Breast epithelium (tissue), 4 donors: ENCODE data around the gene RFPL3. TPM values are rescaled to one million over a fixed set of nuclear protein-coding genes. Genes with fewer than 3 reads are reported as not detected.

Experiments
- DNase-seq, 2 donors: peaks; one replicate each; pipeline ENCODE4 v3.0.0-alpha.2; 2019; ENCODE audit warnings: low spot score in 2 of 2
- H3K27ac ChIP-seq, 2 donors: fragments of 200-600 bp; sonication (generic) in 1 of 2; one replicate each; pipeline ENCODE4 v1.5.1; 2016 to 2019; ENCODE audit warnings: mild to moderate bottlenecking in 1 of 2
- H3K27me3 ChIP-seq, 2 donors: fragments of 200-600 bp; sonication (generic) in 1 of 2; one replicate each; pipeline versions ENCODE4 v1.5.1 to v1.6.0; 2017 to 2019; ENCODE audit warnings: control low read depth in 1 of 2, mild to moderate bottlenecking in 1 of 2
- H3K36me3 ChIP-seq: fragments of 200-600 bp; one replicate; pipeline ENCODE4 v1.5.1; 2019
- H3K4me1 ChIP-seq, 2 donors: fragments of 200-600 bp; sonication (generic); one replicate each; pipeline ENCODE4 v1.5.1; 2016 to 2019; ENCODE audit warnings: control low read depth in 1 of 2
- H3K4me3 ChIP-seq, 3 donors: fragments of 200-600 bp; sonication (generic); 1 replicate in 2 of 3; 2 replicates in 1 of 3; pipeline ENCODE4 v1.5.1; 2016 to 2019; ENCODE audit warnings: mild to moderate bottlenecking in 3 of 3, moderate library complexity in 2 of 3
- H3K9me3 ChIP-seq, 2 donors: fragments of 200-600 bp; sonication (generic) in 1 of 2; one replicate each; pipeline ENCODE4 v1.5.1; 2016 to 2019; ENCODE audit warnings: control low read depth in 1 of 2
- POLR2A ChIP-seq: fragments of 450-650 bp; IDR thresholded peaks from one replicate; pipeline ENCODE4 v1.6.1; 2016; ENCODE audit warnings: antibody characterized with exemption, mild to moderate bottlenecking, moderate library complexity
- POLR2AphosphoS5 ChIP-seq, 3 donors: sonication (generic); formaldehyde crosslinking; IDR thresholded peaks; one replicate each; pipeline ENCODE4 v1.6.1; 2017; ENCODE audit warnings: antibody characterized with exemption in 3 of 3
- intact Hi-C: fragments of 100-400 bp; cut with DNase I; formaldehyde crosslinking; loops from one replicate; pipeline ENCODE4 v1.15.1; 2023; ENCODE audit warnings: low total_unique reads
- total RNA-seq, 3 donors: library from RNA; depleted of rRNA; stranded (reverse); fragments of >200 nt; gene quantifications; one replicate each; pipeline ENCODE4 v1.1.0, GENCODE V29; 2016
- TF ChIP-seq, protein P1 (sequence below), 3 donors: fragments of 450-650 bp; IDR thresholded peaks; one replicate each; pipeline ENCODE4 v1.5.1; 2016 to 2017; ENCODE audit warnings: antibody characterized with exemption in 3 of 3, mild to moderate bottlenecking in 3 of 3, moderate library complexity in 3 of 3

RFPL3 gene
- total RNA-seq, 3 donors from 2014 or later = not detected

DNA sequence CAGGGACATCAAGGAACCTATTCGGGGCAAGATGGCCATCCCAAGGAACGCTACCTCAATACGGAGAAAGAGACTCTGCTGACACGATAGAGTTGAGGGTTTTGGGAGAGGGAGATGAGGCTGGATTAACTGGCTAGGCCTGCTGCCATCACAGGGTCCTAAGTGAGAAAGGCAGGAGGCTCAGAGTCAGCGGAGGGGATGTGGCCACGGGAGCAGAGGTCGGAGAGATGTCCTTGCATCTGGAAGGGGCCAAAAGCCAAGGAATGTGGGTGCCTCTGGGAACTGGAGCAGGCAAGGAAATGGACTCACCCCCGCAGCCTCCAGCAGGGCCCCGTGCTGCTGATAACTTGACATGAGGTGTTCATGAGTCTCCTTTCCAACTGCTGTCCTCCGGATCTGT lies 31.0 kb upstream of the RFPL3 start:
- TF ChIP-seq, protein P1, sequence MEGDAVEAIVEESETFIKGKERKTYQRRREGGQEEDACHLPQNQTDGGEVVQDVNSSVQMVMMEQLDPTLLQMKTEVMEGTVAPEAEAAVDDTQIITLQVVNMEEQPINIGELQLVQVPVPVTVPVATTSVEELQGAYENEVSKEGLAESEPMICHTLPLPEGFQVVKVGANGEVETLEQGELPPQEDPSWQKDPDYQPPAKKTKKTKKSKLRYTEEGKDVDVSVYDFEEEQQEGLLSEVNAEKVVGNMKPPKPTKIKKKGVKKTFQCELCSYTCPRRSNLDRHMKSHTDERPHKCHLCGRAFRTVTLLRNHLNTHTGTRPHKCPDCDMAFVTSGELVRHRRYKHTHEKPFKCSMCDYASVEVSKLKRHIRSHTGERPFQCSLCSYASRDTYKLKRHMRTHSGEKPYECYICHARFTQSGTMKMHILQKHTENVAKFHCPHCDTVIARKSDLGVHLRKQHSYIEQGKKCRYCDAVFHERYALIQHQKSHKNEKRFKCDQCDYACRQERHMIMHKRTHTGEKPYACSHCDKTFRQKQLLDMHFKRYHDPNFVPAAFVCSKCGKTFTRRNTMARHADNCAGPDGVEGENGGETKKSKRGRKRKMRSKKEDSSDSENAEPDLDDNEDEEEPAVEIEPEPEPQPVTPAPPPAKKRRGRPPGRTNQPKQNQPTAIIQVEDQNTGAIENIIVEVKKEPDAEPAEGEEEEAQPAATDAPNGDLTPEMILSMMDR (IDR thresholded peaks at IDR 0.05) = no peak
- TF ChIP-seq POLR2A = no peak
- Histone ChIP-seq H3K36me3 (no peaks in the 10 kb centered on the region), H3K27me3 (peaks cover 0 to 3% of the 10 kb centered on the region in 2 donors), H3K9me3 (no peaks in the 10 kb centered on the region), H3K27ac (no peak overlapping the region), H3K4me3 (no peak overlapping the region), H3K4me1 (no peaks in the 10 kb centered on the region)
- peak in 1 of 2 donors; percentile 34 for DNase-seq
- intact Hi-C loops = no loop called here

DNA sequence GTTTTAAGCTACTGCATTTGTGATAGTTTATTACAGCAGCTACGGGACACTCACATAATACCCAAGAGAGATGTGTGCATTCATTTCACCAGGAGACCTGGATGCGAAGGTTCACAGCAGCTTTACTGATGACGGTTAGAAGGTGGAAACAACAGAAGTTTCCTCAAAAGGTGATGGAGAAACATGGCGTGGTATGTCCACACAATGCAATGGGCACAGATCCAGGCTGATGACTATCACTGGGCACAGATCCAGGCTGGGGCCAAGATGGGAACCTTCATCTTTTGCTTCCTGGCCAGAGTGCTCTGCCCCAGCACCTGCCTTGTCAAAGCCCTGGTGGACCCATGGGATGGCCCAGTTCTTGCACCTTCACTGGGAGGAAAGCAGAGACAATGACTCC lies 30.6 kb upstream of the RFPL3 start:
- H3K27me3 ChIP-seq = peaks cover 0 to 7% of the 10 kb centered on the region in 2 donors
- peak in 1 of 2 donors; percentile 45 for DNase-seq
- no peaks in the 10 kb centered on the region for H3K4me1 ChIP-seq
- H3K36me3 ChIP-seq = no peaks in the 10 kb centered on the region
- H3K4me3 ChIP-seq = no peak overlapping the region
- no peaks in the 10 kb centered on the region for H3K9me3 ChIP-seq
- intact Hi-C loops = no loop called here
- no peak overlapping the region for H3K27ac ChIP-seq
- TF ChIP-seq POLR2A = no peak
- TF ChIP-seq, protein P1 (IDR thresholded peaks at IDR 0.05) = no peak
- TF ChIP-seq POLR2AphosphoS5 (IDR thresholded peaks at IDR 0.05) = no peak

DNA sequence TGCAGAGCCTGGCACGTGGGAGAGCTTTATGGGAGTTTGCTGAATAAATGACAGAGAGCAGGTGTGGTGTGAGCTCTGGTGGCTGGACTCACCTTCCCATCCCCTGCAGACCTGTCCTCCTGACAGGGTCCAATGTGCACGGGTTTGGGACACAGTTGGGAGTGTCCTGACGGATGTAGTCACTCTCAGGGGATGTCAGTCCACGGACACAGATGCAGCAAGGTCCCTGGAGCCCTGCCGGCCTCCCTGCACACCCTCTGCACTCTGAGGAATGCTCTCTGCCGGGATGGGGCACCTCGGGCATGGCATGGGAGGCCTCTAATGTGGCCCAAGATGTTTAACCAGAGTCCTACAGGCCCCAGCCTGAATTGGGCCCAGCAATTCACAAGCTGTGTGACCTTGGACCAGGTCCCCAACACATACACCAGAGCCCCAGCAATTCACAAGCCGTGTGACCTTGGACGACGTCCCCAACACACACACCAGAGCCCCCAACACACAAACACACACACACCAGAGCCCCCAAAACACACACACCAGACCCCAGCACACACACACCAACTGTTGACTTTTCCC lies 30.0 kb upstream of the RFPL3 start:
- TF ChIP-seq POLR2AphosphoS5 (IDR thresholded peaks at IDR 0.05) = no peak
- TF ChIP-seq POLR2A = no peak
- TF ChIP-seq, protein P1 (IDR thresholded peaks at IDR 0.05) = no peak
- H3K27ac ChIP-seq = no peak overlapping the region
- H3K4me1 ChIP-seq = no peaks in the 10 kb centered on the region
- intact Hi-C loops = no loop called here
- no peak overlapping the region for H3K4me3 ChIP-seq
- H3K27me3 ChIP-seq = peaks cover 0 to 7% of the 10 kb centered on the region in 2 donors
- DNase-seq = peak in 1 of 2 donors; percentile 14
- H3K9me3 ChIP-seq = no peaks in the 10 kb centered on the region
- no peaks in the 10 kb centered on the region for H3K36me3 ChIP-seq

- peak in 1 of 2 donors; percentile 19 for DNase-seq
- intact Hi-C loops = no loop called here
- Histone ChIP-seq H3K27ac (no peak overlapping the region), H3K4me1 (no peaks in the 10 kb centered on the region), H3K4me3 (no peak overlapping the region), H3K36me3 (no peaks in the 10 kb centered on the region), H3K9me3 (no peaks in the 10 kb centered on the region), H3K27me3 (peaks cover 0 to 7% of the 10 kb centered on the region in 2 donors)
- TF ChIP-seq, protein P1 (IDR thresholded peaks at IDR 0.05) = no peak
- TF ChIP-seq POLR2A (no peak), POLR2AphosphoS5 (IDR thresholded peaks at IDR 0.05) (no peak)
These were observed 29.1 kb upstream of the RFPL3 start for GRCh38 chr22:32328306-32329201.

DNA sequence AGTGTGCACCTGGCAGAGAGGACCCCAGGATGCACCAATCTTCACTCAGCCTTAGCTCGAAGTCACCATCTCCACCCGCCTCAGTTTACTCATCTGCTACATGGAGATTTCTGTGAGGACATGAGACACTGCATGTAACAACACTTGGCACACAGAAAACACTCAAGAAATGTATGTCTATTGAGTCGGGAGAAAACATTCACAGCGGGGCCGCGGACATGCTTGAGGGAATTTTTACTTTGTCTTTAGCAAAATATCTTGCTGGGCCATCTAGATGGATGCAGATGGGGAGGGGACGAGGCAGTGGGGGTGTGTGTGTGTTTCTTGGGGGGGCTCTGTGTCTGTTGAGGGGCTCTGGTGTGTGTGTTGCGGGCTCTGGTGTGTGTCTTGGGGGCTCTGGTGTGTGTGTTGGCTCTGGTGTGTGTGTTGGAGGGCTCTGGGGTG lies 28.4 kb upstream of the RFPL3 start:
- H3K4me3 ChIP-seq = no peak overlapping the region
- intact Hi-C loops = no loop called here
- no peaks in the 10 kb centered on the region for H3K9me3 ChIP-seq
- H3K36me3 ChIP-seq = no peaks in the 10 kb centered on the region
- peaks cover 0 to 7% of the 10 kb centered on the region in 2 donors for H3K27me3 ChIP-seq
- no peak overlapping the region for H3K27ac ChIP-seq
- no peak for TF ChIP-seq POLR2AphosphoS5 (IDR thresholded peaks at IDR 0.05)
- no peak for TF ChIP-seq POLR2A
- TF ChIP-seq, protein P1 (IDR thresholded peaks at IDR 0.05) = no peak
- DNase-seq = peak in 1 of 2 donors; percentile 38
- no peaks in the 10 kb centered on the region for H3K4me1 ChIP-seq
